NCI-H82 treated with DMSO at 0.1 percent for 48 hours (cell line): Measurements from ENCODE around the gene PTGDS.

Source experiments
- DNase-seq: peaks from one replicate; lab custom pipeline; 2025; ENCODE audit not compliant: unreplicated experiment; lab: John Stamatoyannopoulos, UW

The PTGDS gene

DNA sequence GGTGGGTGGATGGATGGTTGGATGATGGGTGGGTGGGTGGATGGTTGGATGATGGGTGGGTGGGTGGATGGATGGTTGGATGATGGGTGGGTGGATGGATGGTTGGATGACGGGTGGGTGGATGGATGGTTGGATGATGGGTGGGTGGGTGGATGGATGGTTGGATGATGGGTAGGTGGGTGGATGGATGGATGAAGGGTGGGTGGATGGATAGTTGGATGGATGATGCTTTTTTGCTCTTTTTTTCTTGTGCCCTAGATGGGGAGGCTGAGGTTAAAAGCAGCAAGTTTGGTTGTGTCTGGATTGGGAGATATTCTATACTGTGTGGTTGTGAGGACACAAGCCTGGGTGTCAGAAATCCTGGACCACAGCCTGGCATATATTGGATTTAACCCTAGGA, 19.8 kb upstream of the PTGDS start:
- no peak for DNase-seq

DNA sequence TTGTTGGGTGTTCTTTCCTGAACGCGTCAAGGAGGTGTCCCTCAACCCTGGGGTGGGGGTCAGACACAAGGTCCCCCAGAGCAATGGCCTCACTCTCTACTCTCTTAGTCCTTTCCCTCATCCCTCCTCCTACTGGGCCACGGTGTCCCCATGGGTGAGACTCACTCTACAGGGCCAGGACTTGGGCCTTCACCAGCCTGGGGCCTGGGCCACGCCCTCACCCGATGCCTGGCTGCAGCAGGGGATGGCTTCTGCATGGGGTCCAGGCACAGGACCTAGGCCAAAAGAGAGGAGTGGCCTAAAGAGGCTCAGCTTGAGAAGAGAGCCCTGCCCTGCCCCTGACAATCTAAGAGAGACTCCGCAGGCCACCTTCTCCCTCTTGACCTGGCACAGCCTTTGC, 19.4 kb upstream of the PTGDS start:
- no peak for DNase-seq

GRCh38 chr9:136958473-136958872, 18.8 kb upstream of the PTGDS start:
- no peak for DNase-seq

DNA sequence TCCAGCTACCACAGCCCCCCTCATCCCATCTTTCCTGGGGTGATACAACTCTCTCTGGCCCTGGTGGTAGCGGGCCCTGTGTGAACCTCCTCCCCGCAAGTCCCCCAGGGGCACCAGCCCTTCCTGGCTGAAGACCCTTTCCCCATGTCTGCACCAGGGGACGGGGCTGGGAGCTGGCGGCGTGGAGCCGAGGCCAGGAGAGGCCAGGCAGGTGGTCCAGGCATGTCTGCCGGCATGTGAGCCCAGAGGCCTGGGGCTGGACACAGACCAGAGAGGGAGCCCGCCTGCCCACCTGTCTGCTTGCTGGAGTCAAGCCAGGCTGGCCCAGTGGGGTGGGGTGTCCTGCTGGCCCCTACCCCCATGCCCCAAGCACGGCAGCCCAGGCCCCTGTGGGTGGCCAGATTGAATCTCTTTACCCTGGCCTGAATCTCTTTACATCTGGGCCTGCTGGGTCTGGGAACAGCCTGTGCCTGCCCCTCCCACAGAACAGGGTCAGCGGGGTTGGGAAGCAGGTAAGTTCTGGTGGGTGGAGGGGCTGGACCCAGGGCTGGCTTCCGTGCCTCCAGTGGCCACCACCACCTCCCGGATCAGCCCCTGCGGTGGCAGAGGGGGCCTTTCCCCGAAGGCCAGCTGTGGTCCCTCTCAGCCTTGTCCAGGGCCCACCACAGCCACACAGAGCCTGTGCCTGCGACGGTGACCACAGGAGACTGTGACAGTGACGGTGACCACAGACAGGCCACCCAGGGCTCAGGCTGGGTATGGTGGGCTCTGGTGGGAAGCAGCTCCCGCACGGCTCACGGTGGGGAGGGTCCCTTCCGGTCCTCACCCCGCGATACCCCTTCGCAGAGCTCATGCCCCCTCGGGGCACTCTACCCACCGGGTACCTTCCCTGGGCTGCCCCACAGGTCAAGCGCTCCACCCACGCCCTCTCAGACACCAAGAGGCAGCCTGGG, 18.1 kb upstream of the PTGDS start:
- no peak for DNase-seq

- no peak for DNase-seq
Measured at GRCh38 chr9:136960212-136960937, 16.9 kb upstream of the PTGDS start.

DNA sequence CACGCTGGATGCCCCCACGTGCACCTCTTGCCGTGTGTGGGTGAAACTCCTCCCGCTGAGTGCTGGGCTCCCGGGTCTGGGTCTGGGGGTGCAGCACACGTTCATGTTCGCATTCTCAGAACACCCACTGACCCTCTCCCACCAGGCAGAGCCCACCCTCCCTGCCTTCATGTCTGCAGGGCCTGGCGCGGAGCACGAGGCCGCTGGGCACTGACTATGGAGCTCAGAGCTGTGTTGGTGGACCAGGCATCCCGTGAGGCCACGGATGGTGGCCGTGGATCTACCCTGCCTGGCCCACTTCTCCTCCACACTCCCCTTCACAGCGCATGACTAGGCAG, 16.4 kb upstream of the PTGDS start:
- no peak for DNase-seq

DNA sequence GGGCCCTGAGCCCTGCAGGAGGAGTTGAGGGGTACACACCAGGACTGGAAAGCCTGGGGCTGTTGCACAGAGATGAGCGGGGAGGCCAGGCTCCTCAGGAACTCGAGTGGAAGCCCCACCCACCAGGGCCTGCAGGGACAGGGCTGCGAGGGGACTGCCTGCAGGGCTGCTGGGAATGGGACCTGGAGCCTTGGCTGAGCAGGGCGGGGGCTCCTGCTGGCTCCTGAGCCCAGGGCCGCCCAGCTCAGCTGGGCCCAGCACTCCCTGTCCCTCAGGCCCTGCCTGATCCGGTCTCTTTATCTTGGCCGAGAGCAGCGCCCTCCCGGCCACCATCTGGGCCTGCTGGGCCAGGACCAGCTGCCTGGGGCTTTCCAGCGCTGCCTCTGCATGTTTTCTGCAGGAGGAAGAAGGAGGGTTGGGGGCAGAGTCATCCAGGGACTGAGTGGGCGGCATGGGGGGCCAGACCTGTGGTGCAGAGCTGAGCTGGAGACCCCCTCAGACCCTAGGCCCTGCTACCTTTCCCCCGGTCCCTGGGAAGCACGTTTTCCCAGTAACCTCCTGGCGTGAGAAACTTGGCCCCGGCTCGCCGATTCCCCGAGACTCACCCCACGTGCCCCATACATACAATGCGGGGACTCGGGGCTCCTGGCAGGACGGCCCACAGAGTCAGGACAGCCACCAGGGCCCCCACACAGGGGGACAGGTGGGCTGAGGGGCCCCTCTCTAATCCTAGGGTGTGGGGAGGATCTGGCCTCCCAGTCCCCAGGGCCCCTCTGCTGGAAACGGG, 15.8 kb upstream of the PTGDS start:
- DNase-seq: no peak

DNA sequence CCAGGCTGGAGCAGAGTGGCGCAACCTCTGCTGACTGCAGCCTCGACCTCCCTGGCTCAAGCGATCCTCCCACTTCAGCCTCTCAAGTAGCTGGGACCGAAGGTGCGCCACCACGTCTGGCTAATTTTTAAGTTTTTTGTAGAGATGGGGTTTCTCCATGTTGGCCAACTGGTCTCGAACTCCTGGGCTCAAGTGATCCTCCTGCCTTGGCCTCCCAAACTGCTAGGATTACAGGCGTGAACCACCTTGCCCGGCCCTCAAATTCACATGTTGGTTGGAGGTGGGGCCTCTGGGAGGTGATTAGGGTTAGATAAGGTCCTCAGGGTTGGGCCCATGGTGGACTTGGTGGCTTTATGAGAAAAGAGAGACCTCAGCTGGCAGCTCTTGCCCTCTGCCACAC, 15.1 kb upstream of the PTGDS start:
- DNase-seq: no peak

DNA sequence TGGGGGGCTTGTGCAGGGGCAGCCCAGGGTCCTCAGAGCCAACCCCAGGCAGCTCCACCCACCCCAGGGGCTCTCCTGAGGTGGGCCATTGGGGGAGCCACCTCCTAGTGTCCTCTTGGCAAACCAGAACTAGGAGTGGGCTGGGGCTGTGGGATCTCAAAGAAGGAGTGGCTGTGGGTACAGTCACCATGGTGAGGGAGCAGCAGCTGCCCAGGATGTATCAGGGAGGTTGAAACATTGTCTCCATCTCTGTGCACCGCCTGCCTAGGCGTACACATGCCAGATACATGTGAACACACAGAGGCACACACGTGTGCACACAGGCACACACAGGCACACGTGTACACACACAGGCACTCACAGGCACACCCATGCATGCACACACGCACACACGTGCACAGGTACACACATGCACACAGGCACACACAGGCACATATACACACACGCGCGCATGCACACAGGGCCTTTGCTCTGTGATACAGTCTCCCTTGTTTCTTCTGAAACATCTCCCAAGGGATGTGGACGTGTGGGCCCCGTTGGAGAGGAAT, 14.5 kb upstream of the PTGDS start:
- DNase-seq: no peak

GRCh38 chr9:136963341-136963740, 14.0 kb upstream of the PTGDS start:
- DNase-seq: no peak

GRCh38 chr9:136963751-136964150, 13.6 kb upstream of the PTGDS start:
- DNase-seq: no peak

DNA sequence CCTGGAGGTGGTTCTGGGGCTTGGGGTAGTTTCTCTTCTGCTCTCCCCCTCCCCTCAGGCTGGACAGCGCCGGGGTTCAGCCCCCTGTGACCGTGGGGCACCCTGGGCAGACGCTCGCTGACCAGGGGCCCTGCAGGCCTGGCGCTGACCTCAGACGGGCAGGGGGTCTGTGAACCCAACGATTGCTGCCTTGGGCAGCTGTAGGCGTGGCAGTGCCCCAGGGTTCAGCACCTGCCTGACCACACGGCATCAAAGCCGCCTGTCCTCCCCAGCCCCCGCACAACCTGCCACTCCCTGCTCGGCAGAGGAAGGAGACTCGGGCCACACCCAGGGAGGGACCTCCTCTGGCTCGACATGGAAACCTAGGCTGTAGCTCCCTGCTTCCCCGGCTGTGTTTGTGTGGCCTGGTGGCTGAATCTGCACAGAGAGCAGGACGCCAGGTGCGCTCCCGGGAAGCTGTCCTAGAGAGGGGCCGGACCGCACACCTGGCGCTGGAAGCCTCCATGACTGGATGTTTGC, 13.1 kb upstream of the PTGDS start:
- no peak for DNase-seq

GRCh38 chr9:136964833-136965422, 12.4 kb upstream of the PTGDS start:
- DNase-seq: no peak

DNA sequence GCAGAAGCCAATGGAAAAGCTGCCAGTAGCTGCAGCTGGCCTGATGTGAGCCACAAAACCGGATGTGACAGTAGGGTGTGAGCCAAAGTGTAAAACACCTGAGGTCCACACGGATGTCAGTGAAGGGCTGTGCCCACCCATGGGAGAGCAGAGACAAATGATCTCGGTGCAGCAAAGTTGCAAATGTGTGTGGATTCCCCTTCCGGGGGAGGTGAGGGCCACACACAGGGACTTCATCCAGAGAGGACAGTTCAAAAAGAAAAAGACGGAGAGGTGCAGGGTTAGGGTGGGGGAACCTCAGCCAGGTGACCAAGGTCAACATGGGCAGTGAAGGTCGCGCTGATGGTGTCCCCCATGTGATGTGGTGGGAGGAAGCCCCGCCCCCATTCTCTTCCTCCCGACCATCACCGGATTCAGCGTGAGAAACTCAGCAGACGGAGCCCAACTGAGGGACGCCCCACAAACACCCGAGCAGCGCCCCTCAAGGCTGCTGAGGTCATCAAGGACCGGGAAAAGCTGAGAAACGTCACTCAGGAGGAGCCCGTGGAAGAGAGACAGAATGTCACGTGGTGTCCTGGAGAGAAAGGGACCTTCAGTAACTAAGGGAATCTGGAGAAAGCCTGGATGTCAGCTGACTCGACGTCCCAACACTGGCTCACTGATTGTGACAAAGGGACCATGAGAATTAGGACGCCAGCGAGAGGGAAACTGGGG, 11.4 kb upstream of the PTGDS start:
- no peak for DNase-seq

DNA sequence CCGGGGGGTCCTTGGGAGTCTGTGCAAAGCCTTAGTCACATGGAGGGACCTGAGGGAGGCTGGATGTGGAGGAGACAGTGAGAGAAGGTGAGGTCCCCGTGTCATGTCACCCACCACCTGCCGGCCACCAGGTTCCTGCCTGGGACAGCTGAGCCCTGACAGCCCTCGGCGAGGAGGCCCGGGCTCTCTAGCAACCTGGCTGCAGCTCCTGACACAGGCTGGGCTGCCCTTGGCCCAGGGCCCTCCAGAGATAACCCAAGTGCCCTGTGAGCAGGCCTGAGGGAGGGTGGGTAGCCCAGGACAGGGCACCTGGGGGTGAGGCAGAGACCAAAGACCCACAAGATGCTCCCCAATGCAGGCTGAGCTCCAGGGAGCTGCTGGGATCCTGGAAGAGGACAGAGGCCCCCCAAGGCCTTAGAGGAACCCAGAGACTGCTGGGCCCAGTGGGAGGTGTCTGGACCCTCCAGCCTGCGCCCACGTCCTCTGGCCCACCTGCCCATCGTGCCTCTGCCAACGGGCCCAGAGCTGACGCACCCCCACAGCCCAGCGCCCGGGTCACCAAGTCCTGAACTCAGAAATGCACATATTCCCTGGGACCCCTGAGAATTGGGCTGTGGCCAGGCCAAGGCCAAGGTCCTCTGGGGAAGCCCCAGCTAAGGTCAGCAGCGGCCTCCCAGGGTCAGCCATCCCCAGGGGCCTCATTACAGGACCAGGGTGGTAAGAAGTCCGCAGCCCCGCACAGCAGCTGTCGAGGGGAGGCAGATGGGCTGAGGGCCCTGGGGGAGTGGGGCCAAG, 8.8 kb upstream of the PTGDS start:
- no peak for DNase-seq

DNA sequence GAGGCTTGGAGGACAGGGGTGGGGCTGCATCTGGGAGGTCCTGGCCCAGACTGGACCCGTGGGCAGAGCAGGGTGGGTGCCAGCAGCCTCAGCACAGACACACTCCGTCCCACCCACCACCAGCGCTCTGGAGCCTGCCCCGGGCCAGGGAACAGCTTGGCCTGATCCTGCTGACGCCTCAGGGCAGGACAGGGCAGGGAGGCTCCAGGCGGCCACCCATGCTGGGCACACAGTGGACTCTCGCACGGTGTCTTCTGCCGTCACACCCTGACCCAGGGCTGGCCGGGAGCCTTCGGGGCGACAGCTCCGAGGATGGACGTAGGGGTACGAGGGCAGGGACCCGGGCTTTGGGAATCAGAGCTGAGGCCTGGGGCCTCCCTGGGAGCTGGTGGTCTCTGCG, 8.2 kb upstream of the PTGDS start:
- DNase-seq: no peak

- no peak for DNase-seq
Measured at GRCh38 chr9:136969774-136970173, 7.5 kb upstream of the PTGDS start.

DNA sequence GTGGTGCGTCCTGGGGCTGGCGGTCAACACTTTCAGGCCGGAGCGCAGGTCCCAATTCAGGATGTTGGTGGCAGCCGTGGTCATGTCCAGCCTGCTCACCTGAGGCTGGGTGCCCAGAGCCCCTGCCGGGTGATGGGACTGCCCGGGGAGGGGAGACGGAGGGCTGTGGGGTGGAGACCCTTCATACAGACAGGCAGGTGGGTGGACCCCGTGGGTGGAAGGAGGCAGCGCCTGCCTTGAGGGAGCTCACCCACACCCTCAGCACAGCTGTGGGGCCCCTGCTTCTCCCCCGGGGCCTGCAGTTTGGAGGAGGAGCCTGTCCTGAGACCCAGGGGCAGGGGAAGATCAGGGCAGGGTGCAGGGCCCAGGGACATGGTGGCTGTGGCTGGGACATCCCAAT, 6.9 kb upstream of the PTGDS start:
- no peak for DNase-seq

DNA sequence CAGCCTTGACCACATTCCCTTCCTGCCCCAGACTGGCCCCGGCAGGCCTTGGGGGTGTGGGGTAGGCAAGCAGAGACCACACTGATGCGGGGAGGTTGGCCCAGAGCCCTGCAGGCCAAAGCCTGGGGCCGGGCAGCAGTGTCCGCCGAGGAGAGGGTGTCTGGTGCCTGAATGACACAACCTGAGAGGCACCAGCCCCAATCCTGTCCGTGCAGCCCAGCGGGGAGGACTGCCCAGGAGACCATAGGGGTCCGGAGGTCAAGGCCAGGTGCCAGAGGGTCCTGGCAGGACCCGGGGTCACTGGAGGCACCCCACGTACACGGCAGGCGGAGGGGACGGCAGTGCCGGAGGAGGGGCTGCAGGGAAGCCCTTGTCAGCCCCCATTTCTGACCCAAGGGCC, 5.6 kb upstream of the PTGDS start:
- no peak for DNase-seq
